HFFc6 (cell line): Measurements from ENCODE around the gene MICAL2. TPM values are rescaled to one million over a fixed set of nuclear protein-coding genes. Genes with fewer than 3 reads are reported as not detected.

Source experiments
- DNase-seq: peaks from one replicate; pipeline ENCODE4 v3.0.0-alpha.2; 2018
- H3K27ac Mint-ChIP-seq: 2 replicates; pipeline ENCODE4 v1.8.0; 2020; ENCODE audit warnings: mild to moderate bottlenecking, mixed read lengths
- H3K27me3 Mint-ChIP-seq: 2 replicates; pipeline ENCODE4 v1.8.0; 2021; ENCODE audit warnings: mild to moderate bottlenecking, moderate library complexity, mixed read lengths; ENCODE audit not compliant: insufficient read depth
- H3K36me3 Mint-ChIP-seq: 2 replicates; pipeline ENCODE4 v1.8.0; 2021; ENCODE audit warnings: low read depth, mixed read lengths
- H3K4me1 Mint-ChIP-seq: 2 replicates; pipeline ENCODE4 v1.8.0; 2020; ENCODE audit warnings: low read depth, mixed read lengths
- H3K4me3 Mint-ChIP-seq: 2 replicates; pipeline ENCODE4 v1.8.0; 2020; ENCODE audit warnings: mild to moderate bottlenecking, moderate library complexity, mixed read lengths
- H3K9me3 Mint-ChIP-seq: 2 replicates; pipeline ENCODE4 v1.8.0; 2020; ENCODE audit warnings: mild to moderate bottlenecking, mixed read lengths
- CTCF ChIP-seq: fragments of 200-600 bp; sonication (generic); IDR thresholded peaks from 2 replicates; pipeline ENCODE4 v1.5.0; 2021; ENCODE audit warnings: antibody characterized with exemption, mild to moderate bottlenecking
- total RNA-seq, 6 experiments: library from RNA; stranded (reverse); fragmentation: NEBNext Ultra II Directional; extraction: Animal tissue kit (Norgen Biotek cat#: 25700); gene quantifications; 2 replicates in 1 of 6; 3 replicates in 5 of 6; pipeline ENCODE4 v1.2.3, GENCODE V29; 2021

Gene MICAL2
- total RNA-seq, 6 experiments from 2014 or later, result 199 to 252 (median 233) TPM

- no peak for DNase-seq
- H3K4me1 Mint-ChIP-seq, result peaks cover 54% of the 10 kb centered on the region
- H3K27ac Mint-ChIP-seq, result no peak overlapping the region; the same call in 1 of the 2 replicates
- H3K4me3 Mint-ChIP-seq, result no peak overlapping the region
- H3K36me3 Mint-ChIP-seq, result no peaks in the 10 kb centered on the region
- TF ChIP-seq CTCF, result no peak
- no peaks in the 10 kb centered on the region for H3K9me3 Mint-ChIP-seq
- H3K27me3 Mint-ChIP-seq, result peaks cover 3% of the 10 kb centered on the region; the same call in 1 of the 2 replicates
Observed at GRCh38 chr11:12278766-12279671, 168.6 kb downstream of the MICAL2 start.

GRCh38 chr11:12279672-12280108 is 169.3 kb downstream of the MICAL2 start:
- no peaks in the 10 kb centered on the region for H3K36me3 Mint-ChIP-seq
- peaks cover 54% of the 10 kb centered on the region for H3K4me1 Mint-ChIP-seq
- no peak for DNase-seq
- H3K4me3 Mint-ChIP-seq, result no peak overlapping the region
- TF ChIP-seq CTCF, result no peak
- no peak overlapping the region for H3K27ac Mint-ChIP-seq
- no peaks in the 10 kb centered on the region for H3K9me3 Mint-ChIP-seq
- H3K27me3 Mint-ChIP-seq, result peaks cover 3% of the 10 kb centered on the region; the same call in 1 of the 2 replicates

- H3K27ac Mint-ChIP-seq, result peak overlapping the region; percentile 27; the same call in 1 of the 2 replicates
- TF ChIP-seq CTCF, result no peak
- H3K27me3 Mint-ChIP-seq, result peaks cover 3% of the 10 kb centered on the region; the same call in 1 of the 2 replicates
- H3K9me3 Mint-ChIP-seq, result no peaks in the 10 kb centered on the region
- DNase-seq, result no peak
- H3K4me1 Mint-ChIP-seq, result peaks cover 54% of the 10 kb centered on the region
- no peak overlapping the region for H3K4me3 Mint-ChIP-seq
- no peaks in the 10 kb centered on the region for H3K36me3 Mint-ChIP-seq
Observed at GRCh38 chr11:12280199-12280837, 169.9 kb downstream of the MICAL2 start.

GRCh38 chr11:12280838-12281565 is 170.6 kb downstream of the MICAL2 start:
- H3K36me3 Mint-ChIP-seq, result no peaks in the 10 kb centered on the region
- no peak for DNase-seq
- peaks cover 3% of the 10 kb centered on the region; the same call in 1 of the 2 replicates for H3K27me3 Mint-ChIP-seq
- H3K9me3 Mint-ChIP-seq, result no peaks in the 10 kb centered on the region
- TF ChIP-seq CTCF, result no peak
- no peak overlapping the region for H3K4me3 Mint-ChIP-seq
- peaks cover 59% of the 10 kb centered on the region for H3K4me1 Mint-ChIP-seq
- H3K27ac Mint-ChIP-seq, result peak overlapping the region; percentile 96; the same call in 1 of the 2 replicates
